Measurements from ENCODE around the gene DENND11. TPM values are rescaled to one million over a fixed set of nuclear protein-coding genes. Genes with fewer than 3 reads are reported as not detected.
A peak's percentile ranks its signal among the peaks of the same experiment; 100 is the strongest.

DENND11 gene
- total and polyA plus RNA-seq, 2 of the 4 experiments (the other 2 are of a cell fraction): 2.9 to 5.0 TPM

DNA sequence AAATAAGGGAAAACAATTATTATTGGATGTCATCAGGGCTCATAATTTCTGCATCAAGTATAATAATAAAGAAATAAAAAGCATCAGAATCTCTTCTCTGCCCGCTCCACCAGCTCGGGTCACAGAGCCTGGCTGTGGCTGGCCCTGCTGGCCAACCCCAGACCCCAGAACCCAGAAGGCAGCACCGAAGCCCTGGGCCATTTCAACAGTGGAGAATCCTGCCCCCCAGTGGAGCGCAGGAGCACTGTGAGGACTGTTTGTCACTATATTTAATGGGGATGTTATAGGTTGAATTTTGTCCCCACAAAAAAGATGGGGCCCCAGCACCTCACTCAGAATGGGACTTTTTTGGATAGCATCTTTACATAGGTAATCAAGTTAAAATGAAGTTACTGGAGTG, 27.3 kb downstream of the DENND11 start:
- H3K79me1 ChIP-seq (ENCODE audit: low read depth in 1 of 2, low read length in 2 of 2): no peaks in the 10 kb centered on the region
- H3K27me3 ChIP-seq (ENCODE audit: control insufficient read depth, insufficient read depth, low read length): no peaks in the 10 kb centered on the region
- TF ChIP-seq, protein P1, sequence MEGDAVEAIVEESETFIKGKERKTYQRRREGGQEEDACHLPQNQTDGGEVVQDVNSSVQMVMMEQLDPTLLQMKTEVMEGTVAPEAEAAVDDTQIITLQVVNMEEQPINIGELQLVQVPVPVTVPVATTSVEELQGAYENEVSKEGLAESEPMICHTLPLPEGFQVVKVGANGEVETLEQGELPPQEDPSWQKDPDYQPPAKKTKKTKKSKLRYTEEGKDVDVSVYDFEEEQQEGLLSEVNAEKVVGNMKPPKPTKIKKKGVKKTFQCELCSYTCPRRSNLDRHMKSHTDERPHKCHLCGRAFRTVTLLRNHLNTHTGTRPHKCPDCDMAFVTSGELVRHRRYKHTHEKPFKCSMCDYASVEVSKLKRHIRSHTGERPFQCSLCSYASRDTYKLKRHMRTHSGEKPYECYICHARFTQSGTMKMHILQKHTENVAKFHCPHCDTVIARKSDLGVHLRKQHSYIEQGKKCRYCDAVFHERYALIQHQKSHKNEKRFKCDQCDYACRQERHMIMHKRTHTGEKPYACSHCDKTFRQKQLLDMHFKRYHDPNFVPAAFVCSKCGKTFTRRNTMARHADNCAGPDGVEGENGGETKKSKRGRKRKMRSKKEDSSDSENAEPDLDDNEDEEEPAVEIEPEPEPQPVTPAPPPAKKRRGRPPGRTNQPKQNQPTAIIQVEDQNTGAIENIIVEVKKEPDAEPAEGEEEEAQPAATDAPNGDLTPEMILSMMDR (conservative IDR thresholded peaks at IDR 0.05; ENCODE audit: low read depth, low read length): 0 out of 2 replicates have a peak, but pooled peaks have one; percentile 11
- no peak for TF ChIP-seq MAFK (IDR thresholded peaks at IDR 0.05; ENCODE audit: low read depth, low read length)
- ATAC-seq (ENCODE audit: low read depth) (no peak), DNase-seq (no peak)
- no peak overlapping the region for H4K5ac ChIP-seq (ENCODE audit: low read depth, low read length)
- H2BK120ac ChIP-seq (ENCODE audit: low read depth, low read length): no peak overlapping the region
- no peak overlapping the region for H3K56ac ChIP-seq (ENCODE audit: extremely low read depth, insufficient read depth, low read length)
- no peak overlapping the region for H3K27ac ChIP-seq (ENCODE audit: insufficient read depth, low read length)
- H3K9ac ChIP-seq (ENCODE audit: low read depth, low read length): no peak overlapping the region
- H2BK20ac ChIP-seq (ENCODE audit: low read depth, low read length): no peak overlapping the region
- ChIA-PET POLR2A (ENCODE audit: unreplicated experiment) (no interaction called here), CTCF (no interaction called here)
- dilution Hi-C loops (cut with HindIII; ENCODE audit: low sequenced_read_pairs, unreplicated experiment) (no loop called here), in situ Hi-C loops (cut with MboI; ENCODE audit: low sequenced_read_pairs) (no loop called here), intact Hi-C loops (cut with micrococcal nuclease) (no loop called here)
- no peak overlapping the region for H4K91ac ChIP-seq (ENCODE audit: insufficient read depth, low read depth, low read length)
- H3K4me2 ChIP-seq (ENCODE audit: low read depth, low read length): no peak overlapping the region
- H2BK5ac ChIP-seq (ENCODE audit: low read depth, low read length, poor library complexity, severe bottlenecking): no peak overlapping the region
- H3K14ac ChIP-seq (replicated peaks; ENCODE audit: low read depth, low read length): no peak overlapping the region
- no peaks in the 10 kb centered on the region for H3K9me3 ChIP-seq (ENCODE audit: control insufficient read depth, insufficient read depth, low read length)
- no peak overlapping the region for H2AK5ac ChIP-seq (ENCODE audit: low read depth, low read length)
- BruUV-seq (replicated peaks): no TSS peak
- H4K20me1 ChIP-seq (ENCODE audit: insufficient read depth, low read length): no peaks in the 10 kb centered on the region
- H3K23ac ChIP-seq (ENCODE audit: low read depth, low read length): no peak overlapping the region
- H2AK9ac ChIP-seq (replicated peaks; ENCODE audit: low read depth, low read length, poor library complexity): no peak overlapping the region
- H3K4me1 ChIP-seq (ENCODE audit: control insufficient read depth, insufficient read depth, low read length): no peaks in the 10 kb centered on the region
- no peaks in the 10 kb centered on the region for H3K9me1 ChIP-seq (ENCODE audit: insufficient read depth, low read length)
- WGBS, 2 experiments (ENCODE audit: extremely low coverage in 2 of 2, insufficient read length in 1 of 2): no CpG with 5 or more reads among the region's 4 CpGs
- no peak overlapping the region for H3K4ac ChIP-seq (ENCODE audit: low read depth, low read length)
- H3K36me3 ChIP-seq (ENCODE audit: control insufficient read depth, insufficient read depth, low read length): peaks cover 1% of the 10 kb centered on the region; the same call in 1 of the 2 replicates
- no peak overlapping the region for H2BK15ac ChIP-seq (ENCODE audit: low read depth, low read length)
- H2AFZ ChIP-seq (replicated peaks; ENCODE audit: low read length, poor library complexity): no peak overlapping the region
- no peak overlapping the region for H4K8ac ChIP-seq (ENCODE audit: low read depth in 2 of 2, low read length in 2 of 2)
- H3K4me3 ChIP-seq (ENCODE audit: insufficient read depth, low read depth, low read length): no peak overlapping the region
- H3K18ac ChIP-seq (ENCODE audit: low read depth, low read length): no peak overlapping the region

Measured in IMR-90 (cell line).